ENCODE measurements around the gene UBE2S.

The UBE2S gene

GRCh38 chr19:55382013-55382412 lies 25.6 kb downstream of the UBE2S start:
- DNase-seq = no peak

- no peak for DNase-seq
These were observed 28.4 kb downstream of the UBE2S start for GRCh38 chr19:55379174-55379573.

GRCh38 chr19:55377356-55378131 lies 30.0 kb downstream of the UBE2S start:
- no peak for DNase-seq

GRCh38 chr19:55376241-55376933 lies 31.2 kb downstream of the UBE2S start, which contains the start of gene TMEM190:
Gene TMEM190 (plus strand): TSS chr19:55376826. CDS start chr19:55376854, 28 bp downstream.
- no peak for DNase-seq

- no peak for DNase-seq
These were observed 33.4 kb downstream of the UBE2S start for GRCh38 chr19:55373993-55374757.

GRCh38 chr19:55373306-55373992 lies 34.1 kb downstream of the UBE2S start:
- no peak for DNase-seq

GRCh38 chr19:55372316-55373081 lies 35.1 kb downstream of the UBE2S start:
- DNase-seq = no peak

GRCh38 chr19:55370305-55370988 lies 37.1 kb downstream of the UBE2S start, which contains the start of gene IL11:
Gene IL11 (minus strand): TSS chr19:55370463. CDS start chr19:55370310, 153 bp downstream.
- no peak for DNase-seq

GRCh38 chr19:55369653-55370304 lies 37.8 kb downstream of the UBE2S start:
- no peak for DNase-seq

GRCh38 chr19:55368701-55369563 lies 38.7 kb downstream of the UBE2S start:
- no peak for DNase-seq

GRCh38 chr19:55368106-55368505 lies 39.5 kb downstream of the UBE2S start:
- DNase-seq = no peak

GRCh38 chr19:55366790-55367189 lies 40.8 kb downstream of the UBE2S start:
- DNase-seq = no peak

GRCh38 chr19:55365964-55366363 lies 41.6 kb downstream of the UBE2S start:
- DNase-seq = no peak

- no peak for DNase-seq
These were observed 42.3 kb downstream of the UBE2S start for GRCh38 chr19:55365245-55365644.

- no peak for DNase-seq
These were observed 44.4 kb downstream of the UBE2S start, which contains the start of gene GARIN5B for GRCh38 chr19:55362990-55363716. Gene GARIN5B (minus strand): TSS chr19:55363260. CDS start chr19:55363066, 194 bp downstream.

GRCh38 chr19:55362174-55362989 lies 45.2 kb downstream of the UBE2S start:
- DNase-seq = no peak

- no peak for DNase-seq
These were observed 46.7 kb downstream of the UBE2S start for GRCh38 chr19:55360902-55361301.

All from NCI-H345 (cell line).